H1 (cell line): ENCODE measurements around the gene RHOBTB1. TPM values are rescaled to one million over a fixed set of nuclear protein-coding genes. Genes with fewer than 3 reads are reported as not detected.

Experiments used
- CTCF ChIA-PET: fragments of 300-600 bp; sonication (Branson Sonifier 250); formaldehyde crosslinking; loops from one replicate; lab custom pipeline; 2021; ENCODE audit not compliant: partially characterized antibody; lab: Charles Lee
- POLR2A ChIA-PET: fragments of 300-600 bp; sonication (Branson Sonifier 250); formaldehyde crosslinking; loops from one replicate; lab custom pipeline; 2021; ENCODE audit warnings: inconsistent platforms; ENCODE audit not compliant: partially characterized antibody; lab: Charles Lee
- DNase-seq, 2 experiments: peaks; one replicate each; pipeline versions ENCODE4 v3.0.0 to v3.0.0-alpha.2; 2010 to 2022; ENCODE audit warnings: low spot score in 2 of 2, low read depth in 1 of 2, mixed read lengths in 1 of 2
- FAIRE-seq: peaks from 2 replicates; lab custom pipeline; 2011; peaks lifted over from hg19 to GRCh38; lab: Jason Lieb, UNC
- H2AFZ ChIP-seq: 2 replicates; pipeline ENCODE4 v1.8.1; 2012; ENCODE audit warnings: low read length, inconsistent platforms
- H2AK5ac ChIP-seq: 2 replicates; pipeline ENCODE4 v1.6.1; 2013; ENCODE audit warnings: low read depth, low read length
- H2BK120ac ChIP-seq: replicated peaks from 2 replicates; pipeline ENCODE3; 2013; ENCODE audit warnings: low read depth, low read length, inconsistent platforms
- H2BK12ac ChIP-seq: 2 replicates; pipeline ENCODE4 v1.6.1; 2013; ENCODE audit warnings: low read depth, low read length
- H2BK15ac ChIP-seq: 2 replicates; pipeline ENCODE4 v1.6.1; 2013; ENCODE audit warnings: low read length
- H2BK20ac ChIP-seq: 2 replicates; pipeline ENCODE4 v1.6.1; 2013; ENCODE audit warnings: low read length
- H2BK5ac ChIP-seq: 2 replicates; pipeline ENCODE4 v1.6.1; 2013; ENCODE audit warnings: low read depth, low read length
- H3K14ac ChIP-seq: 2 replicates; pipeline ENCODE4 v1.6.1; 2013; ENCODE audit warnings: inconsistent platforms; ENCODE audit not compliant: insufficient read length
- H3K18ac ChIP-seq: 2 replicates; pipeline ENCODE4 v1.6.1; 2013; ENCODE audit warnings: low read length; ENCODE audit errors: extremely low read depth
- H3K23ac ChIP-seq: 2 replicates; pipeline ENCODE4 v1.6.1; 2013; ENCODE audit warnings: inconsistent platforms; ENCODE audit not compliant: insufficient read length
- H3K23me2 ChIP-seq: 2 replicates; pipeline ENCODE4 v1.6.1; 2013; ENCODE audit warnings: low read depth, low read length
- H3K27ac ChIP-seq: 2 replicates; pipeline ENCODE4 v1.6.1; 2011; ENCODE audit warnings: low read depth, low read length, inconsistent platforms
- H3K27me3 ChIP-seq, 4 experiments: replicated peaks in 1 of 4; 1 replicate in 1 of 4; 2 replicates in 3 of 4; pipeline versions ENCODE4 v1.6.1 to v1.8.1; 2011 to 2013; ENCODE audit warnings: low read length in 3 of 4, mild to moderate bottlenecking in 3 of 4, inconsistent platforms in 2 of 4, mixed read lengths in 2 of 4, moderate library complexity in 1 of 4; ENCODE audit not compliant: control insufficient read depth in 3 of 4, insufficient read depth in 3 of 4; ENCODE audit errors: extremely low read depth in 1 of 4
- H3K36me3 ChIP-seq, 4 experiments: 2 replicates each; pipeline versions ENCODE4 v1.6.1 to v1.8.1; 2011 to 2013; ENCODE audit warnings: mild to moderate bottlenecking in 4 of 4, low read length in 3 of 4, moderate library complexity in 2 of 4, control low read depth in 1 of 4, inconsistent platforms in 1 of 4; ENCODE audit not compliant: insufficient read depth in 4 of 4, control insufficient read depth in 2 of 4
- H3K4ac ChIP-seq: replicated peaks from 2 replicates; pipeline ENCODE3; 2013; ENCODE audit warnings: low read length, low read depth, mixed read lengths, inconsistent platforms; ENCODE audit not compliant: insufficient read length
- H3K4me1 ChIP-seq, 4 experiments: replicated peaks in 1 of 4; 1 replicate in 1 of 4; 2 replicates in 3 of 4; pipeline versions ENCODE4 v1.6.1 to v1.8.1; 2011 to 2013; ENCODE audit warnings: low read length in 3 of 4, inconsistent platforms in 2 of 4, mixed read lengths in 1 of 4; ENCODE audit not compliant: insufficient read depth in 4 of 4, control insufficient read depth in 3 of 4
- H3K4me2 ChIP-seq, 2 experiments: 2 replicates each; pipeline versions ENCODE4 v1.6.1 to v1.8.1; 2011 to 2013; ENCODE audit warnings: low read depth in 2 of 2, low read length in 2 of 2, control low read depth in 1 of 2, inconsistent platforms in 1 of 2, mild to moderate bottlenecking in 1 of 2; ENCODE audit not compliant: insufficient read depth in 1 of 2
- H3K4me3 ChIP-seq, 4 experiments: fragments of 200-600, 300-600 bp in 1 of 4; sonication (generic), shearing (Covaris generic), sonication (Bioruptor Twin) in 1 of 4; 2 replicates each; pipeline versions ENCODE4 v1.5.1 to v1.8.1; 2011 to 2016; ENCODE audit warnings: low read length in 4 of 4, low read depth in 3 of 4, control low read depth in 2 of 4, inconsistent platforms in 2 of 4, mild to moderate bottlenecking in 2 of 4, mixed read lengths in 1 of 4, moderate library complexity in 1 of 4; ENCODE audit not compliant: insufficient read depth in 2 of 4; ENCODE audit errors: extremely low read depth in 1 of 4
- H3K56ac ChIP-seq: replicated peaks from 2 replicates; pipeline ENCODE3; 2013; ENCODE audit warnings: low read depth, mild to moderate bottlenecking, mixed read lengths, low read length, inconsistent platforms; ENCODE audit not compliant: insufficient read length
- H3K79me1 ChIP-seq: 2 replicates; pipeline ENCODE4 v1.6.1; 2013; ENCODE audit warnings: low read depth, low read length, control low read depth
- H3K79me2 ChIP-seq, 2 experiments: 2 replicates each; pipeline versions ENCODE4 v1.6.1 to v1.8.1; 2012 to 2013; ENCODE audit warnings: low read length in 2 of 2, mild to moderate bottlenecking in 2 of 2, inconsistent platforms in 1 of 2; ENCODE audit not compliant: insufficient read depth in 2 of 2, control insufficient read depth in 1 of 2
- H3K9ac ChIP-seq, 4 experiments: replicated peaks in 1 of 4; 1 replicate in 1 of 4; 2 replicates in 3 of 4; pipeline versions ENCODE4 v1.6.1 to v1.8.1; 2011 to 2013; ENCODE audit warnings: low read depth in 3 of 4, low read length in 3 of 4, control low read depth in 2 of 4, mild to moderate bottlenecking in 2 of 4, moderate library complexity in 2 of 4, inconsistent platforms in 1 of 4; ENCODE audit errors: extremely low read depth in 1 of 4
- H3K9me3 ChIP-seq, 2 experiments: 2 replicates each; pipeline versions ENCODE4 v1.6.1 to v1.8.1; 2012 to 2013; ENCODE audit warnings: mild to moderate bottlenecking in 2 of 2, moderate library complexity in 2 of 2, control low read depth in 1 of 2, inconsistent platforms in 1 of 2, low read depth in 1 of 2, low read length in 1 of 2, mixed read lengths in 1 of 2; ENCODE audit not compliant: insufficient read depth in 2 of 2
- H4K20me1 ChIP-seq, 2 experiments: replicated peaks in 1 of 2; 2 replicates each; pipeline versions ENCODE3 to v1.8.1; 2011 to 2013; ENCODE audit warnings: inconsistent platforms in 2 of 2, low read length in 2 of 2, mild to moderate bottlenecking in 1 of 2; ENCODE audit not compliant: insufficient read depth in 2 of 2, control insufficient read depth in 1 of 2
- H4K5ac ChIP-seq: 2 replicates; pipeline ENCODE4 v1.6.1; 2013; ENCODE audit warnings: low read length, low read depth, mixed read lengths, inconsistent platforms; ENCODE audit not compliant: insufficient read length
- H4K8ac ChIP-seq: 2 replicates; pipeline ENCODE4 v1.8.0; 2013; ENCODE audit warnings: mild to moderate bottlenecking, moderate library complexity, low read length, inconsistent platforms; ENCODE audit not compliant: insufficient read depth; ENCODE audit errors: extremely low read depth
- H4K91ac ChIP-seq: replicated peaks from 2 replicates; pipeline ENCODE3; 2013; ENCODE audit warnings: low read length, mixed read lengths, inconsistent platforms; ENCODE audit not compliant: insufficient read length
- BACH1 ChIP-seq: IDR thresholded peaks from 2 replicates; pipeline ENCODE4 v1.6.1; 2012; ENCODE audit warnings: low read length, improper control_type of control experiment
- CEBPB ChIP-seq: IDR thresholded peaks from 2 replicates; pipeline ENCODE4 v1.6.1; 2012; ENCODE audit warnings: low read depth, low read length
- CHD1 ChIP-seq: IDR thresholded peaks from 2 replicates; pipeline ENCODE4 v1.6.1; 2012; ENCODE audit warnings: low read depth, low read length, improper control_type of control experiment
- PHF8 ChIP-seq: fragments of 200-600 bp; sonication (generic); conservative IDR thresholded peaks from 2 replicates; pipeline ENCODE4 v1.7.1; 2012; ENCODE audit warnings: low read depth, mild to moderate bottlenecking, inconsistent platforms, low read length, moderate library complexity
- SRF ChIP-seq: IDR thresholded peaks from 2 replicates; pipeline ENCODE4 v1.6.1; 2011; ENCODE audit warnings: mild to moderate bottlenecking, low read depth, low read length, moderate library complexity
- WGBS, 2 experiments: shearing (Covaris generic) in 1 of 2; methylation state at CpG; one replicate each; pipeline versions ENCODE4 v1.1.6 to v1.1.7; 2013 to 2015; ENCODE audit warnings: low lambda C conversion rate in 2 of 2, mixed read lengths in 2 of 2, inconsistent platforms in 1 of 2, low coverage in 1 of 2, missing lambda C conversion rate in 1 of 2; ENCODE audit not compliant: insufficient replicate concordance in 2 of 2, insufficient coverage in 1 of 2, insufficient read length in 1 of 2; ENCODE audit errors: extremely low coverage in 1 of 2, missing lambda C conversion rate in 1 of 2; 5-methylcytosine and 5-hydroxymethylcytosine counted together
- polyA plus RNA-seq, 7 experiments: library from polyadenylated mRNA; depleted of rRNA in 3 of 7; stranded (reverse) in 5 of 7; unstranded in 2 of 7; fragments of >200 nt in 5 of 7; fragments of 200-250 nt in 2 of 7; gene quantifications; 1 replicate in 5 of 7; 2 replicates in 1 of 7; 4 replicates in 1 of 7; pipeline versions ENCODE4 v1.2.1 to v1.2.3, GENCODE V29; 2011 to 2013; ENCODE audit warnings: missing spikeins in 2 of 7, mixed read lengths in 2 of 7
- total RNA-seq: library from RNA; stranded (reverse); fragmentation: NEBNext Ultra II Directional; extraction: Animal tissue kit (Norgen Biotek cat#: 25700); gene quantifications from 2 replicates; pipeline ENCODE4 v1.2.1, GENCODE V29; 2021
- TF ChIP-seq, protein P1 (sequence below): IDR thresholded peaks from 2 replicates; pipeline ENCODE4 v1.6.1; 2012; ENCODE audit warnings: inconsistent platforms
- TF ChIP-seq, protein P2 (sequence below): IDR thresholded peaks from 2 replicates; pipeline ENCODE4 v1.6.1; 2012; ENCODE audit warnings: inconsistent platforms
- TF ChIP-seq, protein P3 (sequence below): IDR thresholded peaks from 2 replicates; pipeline ENCODE4 v1.6.1; 2012; ENCODE audit warnings: low read length, inconsistent platforms

The RHOBTB1 gene
- total and polyA plus RNA-seq, 2 of the 8 experiments (the other 6 are each of a cell fraction or from before 2014, with no cell fraction given) = 6.1 to 7.4 TPM

DNA sequence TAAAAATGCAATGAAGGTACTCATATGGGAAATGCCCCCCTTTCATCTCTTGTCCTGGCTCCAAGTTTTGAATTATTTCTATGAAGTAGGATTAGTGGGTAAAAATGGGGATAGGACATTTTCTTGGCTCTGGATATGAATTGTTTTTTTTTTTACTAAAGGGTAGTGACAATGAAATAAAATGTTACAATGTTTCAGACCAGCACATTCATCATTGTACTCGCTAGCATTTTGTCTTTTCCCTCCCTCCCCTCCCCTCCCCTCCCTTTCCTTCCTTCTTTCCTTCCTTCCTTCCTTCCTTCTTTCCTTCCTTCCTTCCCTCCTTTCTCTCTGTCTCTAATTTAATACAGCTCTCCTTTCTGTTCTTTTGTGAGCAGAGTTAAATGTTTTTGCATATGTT lies 101.3 kb downstream of the RHOBTB1 start:
- no peaks in the 10 kb centered on the region for H3K23me2 ChIP-seq
- no peak overlapping the region for H2BK12ac ChIP-seq
- H3K79me1 ChIP-seq = no peaks in the 10 kb centered on the region
- no peak overlapping the region for H3K4me3 ChIP-seq
- no peaks in the 10 kb centered on the region for H3K36me3 ChIP-seq
- peaks cover 0 to 2% (median 0%) of the 10 kb centered on the region in 4 experiments; a peak in 1 of 7 replicates for H3K27me3 ChIP-seq
- no peak overlapping the region for H3K23ac ChIP-seq
- H4K91ac ChIP-seq = no peak overlapping the region
- WGBS, 2 experiments = no CpG with 5 or more reads among the region's 1 CpG
- H4K5ac ChIP-seq = no peak overlapping the region
- H3K9me3 ChIP-seq = peaks cover 0 to 2% of the 10 kb centered on the region in 2 experiments; a peak in 1 of 4 replicates
- no peak overlapping the region for H2BK5ac ChIP-seq
- no peak overlapping the region for H2BK20ac ChIP-seq
- no peak overlapping the region for H3K14ac ChIP-seq
- TF ChIP-seq PHF8 (no peak), SRF (no peak), CEBPB (no peak), CHD1 (no peak), BACH1 (no peak)
- TF ChIP-seq, protein P1, sequence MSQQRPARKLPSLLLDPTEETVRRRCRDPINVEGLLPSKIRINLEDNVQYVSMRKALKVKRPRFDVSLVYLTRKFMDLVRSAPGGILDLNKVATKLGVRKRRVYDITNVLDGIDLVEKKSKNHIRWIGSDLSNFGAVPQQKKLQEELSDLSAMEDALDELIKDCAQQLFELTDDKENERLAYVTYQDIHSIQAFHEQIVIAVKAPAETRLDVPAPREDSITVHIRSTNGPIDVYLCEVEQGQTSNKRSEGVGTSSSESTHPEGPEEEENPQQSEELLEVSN = no peak
- TF ChIP-seq, protein P2, sequence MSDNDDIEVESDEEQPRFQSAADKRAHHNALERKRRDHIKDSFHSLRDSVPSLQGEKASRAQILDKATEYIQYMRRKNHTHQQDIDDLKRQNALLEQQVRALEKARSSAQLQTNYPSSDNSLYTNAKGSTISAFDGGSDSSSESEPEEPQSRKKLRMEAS = no peak
- TF ChIP-seq, protein P3, sequence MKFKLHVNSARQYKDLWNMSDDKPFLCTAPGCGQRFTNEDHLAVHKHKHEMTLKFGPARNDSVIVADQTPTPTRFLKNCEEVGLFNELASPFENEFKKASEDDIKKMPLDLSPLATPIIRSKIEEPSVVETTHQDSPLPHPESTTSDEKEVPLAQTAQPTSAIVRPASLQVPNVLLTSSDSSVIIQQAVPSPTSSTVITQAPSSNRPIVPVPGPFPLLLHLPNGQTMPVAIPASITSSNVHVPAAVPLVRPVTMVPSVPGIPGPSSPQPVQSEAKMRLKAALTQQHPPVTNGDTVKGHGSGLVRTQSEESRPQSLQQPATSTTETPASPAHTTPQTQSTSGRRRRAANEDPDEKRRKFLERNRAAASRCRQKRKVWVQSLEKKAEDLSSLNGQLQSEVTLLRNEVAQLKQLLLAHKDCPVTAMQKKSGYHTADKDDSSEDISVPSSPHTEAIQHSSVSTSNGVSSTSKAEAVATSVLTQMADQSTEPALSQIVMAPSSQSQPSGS = no peak
- H2BK120ac ChIP-seq = no peak overlapping the region
- no peak overlapping the region for H3K4ac ChIP-seq
- ChIA-PET CTCF (interaction anchor here (1.0 kb wide), 2 partner anchors 23 to 348 kb away, joined by 3 to 8 read pairs; no protein-coding TSS in a partner anchor), POLR2A (no interaction called here)
- no peak overlapping the region for H2AFZ ChIP-seq
- no peak overlapping the region for H3K56ac ChIP-seq
- H3K18ac ChIP-seq = no peak overlapping the region
- H3K79me2 ChIP-seq = no peaks in the 10 kb centered on the region
- no peak overlapping the region for H4K8ac ChIP-seq
- no peaks in the 10 kb centered on the region for H3K4me1 ChIP-seq
- H3K4me2 ChIP-seq = no peak overlapping the region
- FAIRE-seq = no peak
- H2AK5ac ChIP-seq = no peak overlapping the region
- no peak for DNase-seq
- no peak overlapping the region for H3K27ac ChIP-seq
- H4K20me1 ChIP-seq = no peaks in the 10 kb centered on the region
- H3K9ac ChIP-seq = no peak overlapping the region
- H2BK15ac ChIP-seq = no peak overlapping the region
